GM21786 (cell line): ENCODE results near the gene SLC6A18.
"Not testable (repeated sequence)": the region's sequence is repeated elsewhere in the genome, so short reads cannot be mapped to it uniquely, and the experiment has no call there.

ENCODE experiments used
- ATAC-seq: cut with Tn5 transposase; IDR thresholded peaks from one replicate; pipeline ENCODE4 v1.9.1; 2021; ENCODE audit not compliant: unreplicated experiment

The SLC6A18 gene

GRCh38 chr5:1251678-1252580 is 26.7 kb downstream of the SLC6A18 start:
- ATAC-seq: no peak

GRCh38 chr5:1252681-1253080 is 27.5 kb downstream of the SLC6A18 start:
- no peak for ATAC-seq

- no peak for ATAC-seq
Measured at GRCh38 chr5:1253456-1254105, 28.4 kb downstream of the SLC6A18 start.

- no peak for ATAC-seq
Measured at GRCh38 chr5:1254196-1254595, 29.0 kb downstream of the SLC6A18 start.

GRCh38 chr5:1255081-1255561 is 29.9 kb downstream of the SLC6A18 start:
- ATAC-seq: no peak

GRCh38 chr5:1256776-1257175 is 31.6 kb downstream of the SLC6A18 start:
- no peak for ATAC-seq

GRCh38 chr5:1257363-1257762 is 32.2 kb downstream of the SLC6A18 start:
- ATAC-seq: no peak

GRCh38 chr5:1257841-1258240 is 32.7 kb downstream of the SLC6A18 start:
- no peak for ATAC-seq

- ATAC-seq: no peak
Measured at GRCh38 chr5:1259806-1260480, 34.8 kb downstream of the SLC6A18 start.

- no peak for ATAC-seq
Measured at GRCh38 chr5:1261643-1262042, 36.5 kb downstream of the SLC6A18 start.

GRCh38 chr5:1262381-1262780 is 37.2 kb downstream of the SLC6A18 start:
- ATAC-seq: no peak

GRCh38 chr5:1264211-1264610 is 39.0 kb downstream of the SLC6A18 start:
- no peak for ATAC-seq

GRCh38 chr5:1265026-1265425 is 39.8 kb downstream of the SLC6A18 start:
- ATAC-seq: no peak

GRCh38 chr5:1265461-1266455 is 40.6 kb downstream of the SLC6A18 start:
- ATAC-seq: no peak

GRCh38 chr5:1266791-1267190 is 41.6 kb downstream of the SLC6A18 start:
- no peak for ATAC-seq

GRCh38 chr5:1267464-1267863 is 42.3 kb downstream of the SLC6A18 start:
- not testable (repeated sequence) for ATAC-seq

GRCh38 chr5:1268056-1268455 is 42.9 kb downstream of the SLC6A18 start:
- no peak for ATAC-seq

- no peak for ATAC-seq
Measured at GRCh38 chr5:1268666-1269065, 43.5 kb downstream of the SLC6A18 start.

- no peak for ATAC-seq
Measured at GRCh38 chr5:1270426-1270825, 45.2 kb downstream of the SLC6A18 start.
